GM12878 (cell line): ENCODE results near the gene ANKRD36C.
"Not testable (repeated sequence)": the region's sequence is repeated elsewhere in the genome, so short reads cannot be mapped to it uniquely, and the experiment has no call there.

ENCODE experiments used
- ATF2 ChIP-seq: IDR thresholded peaks from 2 replicates; pipeline ENCODE4 v1.6.1; 2012; ENCODE audit warnings: low read length, inconsistent platforms
- CTCF ChIP-seq, 3 experiments: IDR thresholded peaks in 2 of 3; conservative IDR thresholded peaks in 1 of 3; 2 replicates each; pipeline ENCODE4 v1.5.1; 2011; ENCODE audit warnings: low read depth in 3 of 3, low read length in 3 of 3, mild to moderate bottlenecking in 3 of 3, control low read depth in 2 of 3, moderate library complexity in 2 of 3, inconsistent platforms in 1 of 3, mixed read lengths in 1 of 3; ENCODE audit not compliant: control insufficient read depth in 2 of 3, insufficient read depth in 1 of 3; ENCODE audit errors: extremely low read depth in 1 of 3
- EZH2 ChIP-seq: IDR thresholded peaks from 2 replicates; pipeline ENCODE4 v1.6.1; 2012; ENCODE audit warnings: low read depth, mild to moderate bottlenecking, control low read depth, inconsistent platforms, low read length, borderline replicate concordance; ENCODE audit not compliant: control insufficient read depth
- IRF3 ChIP-seq: fragments of 450-650 bp; IDR thresholded peaks from 2 replicates; pipeline ENCODE4 v1.6.1; 2014; ENCODE audit warnings: mild to moderate bottlenecking
- POLR2A ChIP-seq: IDR thresholded peaks from 2 replicates; pipeline ENCODE4 v1.6.1; 2011; ENCODE audit warnings: low read depth, mild to moderate bottlenecking, low read length
- POLR2AphosphoS2 ChIP-seq: IDR thresholded peaks from 2 replicates; pipeline ENCODE4 v1.6.1; 2011; ENCODE audit warnings: low read depth, mild to moderate bottlenecking, low read length, improper control_type of control experiment, moderate library complexity
- RFX5 ChIP-seq: IDR thresholded peaks from 2 replicates; pipeline ENCODE4 v1.6.1; 2011; ENCODE audit warnings: low read depth, low read length, improper control_type of control experiment
- ZBED1 ChIP-seq: IDR thresholded peaks from 2 replicates; pipeline ENCODE4 v1.6.1; 2016; ENCODE audit warnings: borderline replicate concordance
- ZZZ3 ChIP-seq: IDR thresholded peaks from 2 replicates; pipeline ENCODE4 v1.6.1; 2011; ENCODE audit warnings: low read depth; ENCODE audit not compliant: control insufficient read depth, insufficient read length

GRCh38 chr2:96011129-96011455, 19.5 kb upstream of the ANKRD36C start:
- not testable (repeated sequence) for TF ChIP-seq EZH2, ZZZ3, ZBED1, RFX5, POLR2AphosphoS2, IRF3, POLR2A, ATF2
- TF ChIP-seq CTCF (IDR thresholded peaks at IDR 0.05 in 2 of 3, conservative IDR thresholded peaks at IDR 0.05 in 1 of 3; ENCODE audit: control insufficient read depth in 2 of 3, extremely low read depth in 1 of 3, insufficient read depth in 1 of 3, low read depth in 3 of 3, low read length in 3 of 3), result peak; percentile 12 to 30 (median 29); a peak in 4 of 6 replicates
